Progenitor cell of endocrine pancreas (in vitro differentiated cells): ENCODE data around the gene ANTXRL. TPM values are rescaled to one million over a fixed set of nuclear protein-coding genes. Genes with fewer than 3 reads are reported as not detected.
"Not testable (repeated sequence)": the region's sequence is repeated elsewhere in the genome, so short reads cannot be mapped to it uniquely, and the experiment has no call there.

Experiments
- DNase-seq: peaks from one replicate; pipeline ENCODE4 v3.0.0; 2021; ENCODE audit warnings: low spot score; ENCODE audit not compliant: unreplicated experiment
- H3K27ac Mint-ChIP-seq: 2 replicates; pipeline ENCODE4 v1.8.0; 2021; ENCODE audit warnings: mild to moderate bottlenecking, moderate library complexity, mixed read lengths
- H3K27me3 Mint-ChIP-seq: 2 replicates; pipeline ENCODE4 v1.8.0; 2021; ENCODE audit warnings: mixed read lengths
- H3K36me3 Mint-ChIP-seq: 2 replicates; pipeline ENCODE4 v1.8.0; 2022; ENCODE audit warnings: mixed read lengths; ENCODE audit not compliant: insufficient read depth
- H3K4me1 Mint-ChIP-seq: 2 replicates; pipeline ENCODE4 v1.8.0; 2021; ENCODE audit warnings: low read depth, mixed read lengths
- H3K4me3 Mint-ChIP-seq: 2 replicates; pipeline ENCODE4 v1.8.0; 2021; ENCODE audit warnings: low read depth, mild to moderate bottlenecking, moderate library complexity, mixed read lengths
- H3K9me3 Mint-ChIP-seq: 2 replicates; pipeline ENCODE4 v1.8.0; 2021; ENCODE audit warnings: low read depth, mixed read lengths
- CTCF ChIP-seq: fragments of 200-600 bp; sonication (generic); IDR thresholded peaks from one replicate; pipeline ENCODE4 v1.5.0; 2021; ENCODE audit warnings: antibody characterized with exemption, mild to moderate bottlenecking; ENCODE audit not compliant: unreplicated experiment
- total RNA-seq: library from RNA; stranded (reverse); gene quantifications from 2 replicates; pipeline ENCODE4 v1.2.1, GENCODE V29; 2021

Gene ANTXRL
- total RNA-seq, 1 donor from 2014 or later = not detected

- no peak overlapping the region for H3K27ac Mint-ChIP-seq
- no peak for DNase-seq
Measured at GRCh38 chr10:46309511-46310142, 22.8 kb downstream of the ANTXRL start.

GRCh38 chr10:46310143-46310514 is 23.3 kb downstream of the ANTXRL start:
- Mint-ChIP-seq H3K9me3 (no peaks in the 10 kb centered on the region), H3K36me3 (no peaks in the 10 kb centered on the region), H3K27me3 (peaks cover 14% of the 10 kb centered on the region), H3K27ac (no peak overlapping the region), H3K4me3 (no peak overlapping the region), H3K4me1 (peaks cover 4% of the 10 kb centered on the region)
- no peak for DNase-seq
- TF ChIP-seq CTCF = no peak

More at GRCh38 chr10:46309511-46310142, 22.8 kb downstream of the ANTXRL start:
- H3K9me3 Mint-ChIP-seq = no peaks in the 10 kb centered on the region
- no peaks in the 10 kb centered on the region for H3K36me3 Mint-ChIP-seq
- H3K4me1 Mint-ChIP-seq = no peaks in the 10 kb centered on the region
- TF ChIP-seq CTCF = no peak
- peaks cover 15% of the 10 kb centered on the region for H3K27me3 Mint-ChIP-seq
- H3K4me3 Mint-ChIP-seq = no peak overlapping the region

- H3K36me3 Mint-ChIP-seq = no peaks in the 10 kb centered on the region
- peaks cover 9% of the 10 kb centered on the region for H3K27me3 Mint-ChIP-seq
- H3K9me3 Mint-ChIP-seq = no peaks in the 10 kb centered on the region
- no peak for DNase-seq
- no peak overlapping the region for H3K27ac Mint-ChIP-seq
- no peak overlapping the region for H3K4me3 Mint-ChIP-seq
- peaks cover 11% of the 10 kb centered on the region for H3K4me1 Mint-ChIP-seq
- TF ChIP-seq CTCF = no peak
Measured at GRCh38 chr10:46310851-46311250, 24.1 kb downstream of the ANTXRL start.

GRCh38 chr10:46311501-46311951 is 24.7 kb downstream of the ANTXRL start:
- TF ChIP-seq CTCF = no peak
- no peaks in the 10 kb centered on the region for H3K9me3 Mint-ChIP-seq
- H3K4me3 Mint-ChIP-seq = no peak overlapping the region
- no peaks in the 10 kb centered on the region for H3K36me3 Mint-ChIP-seq
- peaks cover 13% of the 10 kb centered on the region for H3K4me1 Mint-ChIP-seq
- H3K27me3 Mint-ChIP-seq = peaks cover 3% of the 10 kb centered on the region
- no peak overlapping the region for H3K27ac Mint-ChIP-seq
- DNase-seq = no peak

- not testable (repeated sequence) for H3K27me3 Mint-ChIP-seq, H3K36me3 Mint-ChIP-seq, DNase-seq, H3K4me3 Mint-ChIP-seq, H3K9me3 Mint-ChIP-seq, H3K27ac Mint-ChIP-seq
- H3K4me1 Mint-ChIP-seq = peaks cover 13% of the 10 kb centered on the region
Measured at GRCh38 chr10:46311961-46312431, 25.2 kb downstream of the ANTXRL start.

- no peak overlapping the region for H3K27ac Mint-ChIP-seq
- H3K4me3 Mint-ChIP-seq = no peak overlapping the region
- peaks cover 13% of the 10 kb centered on the region for H3K4me1 Mint-ChIP-seq
- H3K27me3 Mint-ChIP-seq = peaks cover 3% of the 10 kb centered on the region
- H3K36me3 Mint-ChIP-seq = no peaks in the 10 kb centered on the region
- no peak for DNase-seq
- no peak for TF ChIP-seq CTCF
- no peaks in the 10 kb centered on the region for H3K9me3 Mint-ChIP-seq
Measured at GRCh38 chr10:46312953-46313352, 26.2 kb downstream of the ANTXRL start.
